IPS-18a (cell line): ENCODE measurements around the gene RUSC2.
"Not testable (repeated sequence)": the region's sequence is repeated elsewhere in the genome, so short reads cannot be mapped to it uniquely, and the experiment has no call there.

Source experiments
- H3K27ac ChIP-seq: one replicate; pipeline ENCODE4 v1.5.1; 2013; ENCODE audit warnings: low read length
- H3K27me3 ChIP-seq: one replicate; pipeline ENCODE4 v1.6.1; 2013; ENCODE audit warnings: mild to moderate bottlenecking, low read length; ENCODE audit not compliant: control insufficient read depth, insufficient read depth
- H3K36me3 ChIP-seq: one replicate; pipeline ENCODE4 v1.6.1; 2013; ENCODE audit warnings: low read depth, low read length; ENCODE audit not compliant: control insufficient read depth
- H3K4me1 ChIP-seq: one replicate; pipeline ENCODE4 v1.6.1; 2013; ENCODE audit warnings: low read depth, low read length; ENCODE audit not compliant: control insufficient read depth
- H3K4me3 ChIP-seq: one replicate; pipeline ENCODE4 v1.5.1; 2013; ENCODE audit warnings: low read length
- H3K9ac ChIP-seq: one replicate; pipeline ENCODE4 v1.6.1; 2013; ENCODE audit warnings: mild to moderate bottlenecking, low read length, moderate library complexity
- H3K9me3 ChIP-seq: one replicate; pipeline ENCODE4 v1.6.1; 2013; ENCODE audit warnings: low read depth, low read length; ENCODE audit not compliant: control insufficient read depth

Gene RUSC2

GRCh38 chr9:35533398-35533797 lies 43.5 kb downstream of the RUSC2 start:
- no peak overlapping the region for H3K27ac ChIP-seq
- no peak overlapping the region for H3K9ac ChIP-seq
- H3K4me3 ChIP-seq = no peak overlapping the region
- no peaks in the 10 kb centered on the region for H3K9me3 ChIP-seq
- H3K27me3 ChIP-seq = no peaks in the 10 kb centered on the region
- H3K36me3 ChIP-seq = no peaks in the 10 kb centered on the region
- H3K4me1 ChIP-seq = peaks cover 8% of the 10 kb centered on the region

DNA sequence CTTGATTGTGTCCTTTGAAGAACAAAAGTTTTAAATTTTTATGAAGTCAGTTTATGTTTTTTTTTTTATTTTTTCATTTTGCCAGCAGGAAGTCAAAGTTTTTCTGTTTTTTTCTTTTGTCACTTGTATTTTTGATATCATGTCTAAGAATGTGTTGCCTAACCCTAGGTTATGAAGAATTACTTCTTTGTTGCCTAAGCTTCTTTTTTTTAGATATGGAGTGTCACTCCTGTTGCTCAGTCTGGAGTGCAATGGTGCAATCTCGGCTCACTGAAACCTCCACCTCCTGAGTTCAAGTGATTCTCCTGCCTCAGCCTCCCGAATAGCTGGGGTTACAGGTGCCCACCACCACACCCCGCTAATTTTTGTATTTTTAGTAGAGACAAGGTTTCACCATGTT lies 45.0 kb downstream of the RUSC2 start:
- peaks cover 20% of the 10 kb centered on the region for H3K4me1 ChIP-seq
- H3K27ac ChIP-seq, H3K9ac ChIP-seq, H3K9me3 ChIP-seq, H3K4me3 ChIP-seq, H3K36me3 ChIP-seq, H3K27me3 ChIP-seq: not testable (repeated sequence)

- Histone ChIP-seq H3K9ac (peak overlapping the region; percentile 69), H3K9me3 (no peaks in the 10 kb centered on the region), H3K27me3 (no peaks in the 10 kb centered on the region), H3K36me3 (no peaks in the 10 kb centered on the region), H3K27ac (peak overlapping the region; percentile 0), H3K4me3 (no peak overlapping the region), H3K4me1 (peaks cover 20% of the 10 kb centered on the region)
Measured at GRCh38 chr9:35537913-35538312, 48.0 kb downstream of the RUSC2 start.

- H3K27ac ChIP-seq = peak overlapping the region; percentile 64
- peak overlapping the region; percentile 69 for H3K9ac ChIP-seq
- H3K4me1 ChIP-seq = peaks cover 20% of the 10 kb centered on the region
- peak overlapping the region; percentile 77 for H3K4me3 ChIP-seq
- no peaks in the 10 kb centered on the region for H3K9me3 ChIP-seq
- no peaks in the 10 kb centered on the region for H3K27me3 ChIP-seq
- no peaks in the 10 kb centered on the region for H3K36me3 ChIP-seq
Measured at GRCh38 chr9:35538361-35539234, 48.7 kb downstream of the RUSC2 start.
